ENCODE measurements around the gene SPRR1A.

Gene SPRR1A

DNA sequence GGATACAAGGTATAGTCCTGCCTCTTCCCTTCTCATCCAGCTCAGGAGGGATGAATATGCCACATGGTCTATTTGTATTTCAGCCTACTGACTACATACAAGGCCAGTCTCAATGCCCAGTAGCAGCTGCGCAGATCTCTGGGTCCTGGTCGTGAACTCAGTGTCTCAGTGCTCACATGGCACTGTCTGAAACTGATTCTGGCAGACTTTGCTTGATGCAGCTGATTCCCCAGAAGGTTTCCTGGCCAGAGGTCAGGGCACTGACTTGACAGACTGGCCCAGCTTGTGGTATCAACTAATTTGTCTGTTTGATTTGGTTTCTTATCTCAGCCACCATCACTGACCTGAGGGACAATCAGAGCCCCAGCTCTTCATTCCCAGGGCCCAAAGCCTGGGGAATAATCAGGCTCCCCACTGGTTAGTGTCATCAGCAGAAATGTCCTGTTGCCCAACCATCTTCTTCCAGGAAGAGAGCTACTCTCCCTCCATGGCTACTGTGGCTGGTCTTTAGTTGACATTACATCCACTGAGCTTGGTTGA is 20.9 kb upstream of the SPRR1A start:
- no peak overlapping the region for H3K27ac ChIP-seq (ENCODE audit: extremely low read depth, low read depth, low read length)
- no peak overlapping the region for H3K4me3 ChIP-seq (ENCODE audit: low read depth, low read length)
- ChIA-PET POLR2A (no interaction called here), CTCF (interaction anchor here (1.0 kb wide), 1 partner anchor 309 kb away, joined by 6 read pairs; no protein-coding TSS in a partner anchor)
- no peaks in the 10 kb centered on the region for H3K4me1 ChIP-seq (ENCODE audit: control insufficient read depth, insufficient read depth, low read length)
- TF ChIP-seq ZNF791 (tag by site-specific recombination; IDR thresholded peaks at IDR 0.05) (no peak), ZNF776 (tag by site-specific recombination; IDR thresholded peaks at IDR 0.05; ENCODE audit: borderline replicate concordance) (no peak), ZNF510 (tag by site-specific recombination; IDR thresholded peaks at IDR 0.05; ENCODE audit: insufficient replicate concordance) (no peak), ZNF354C (tag by site-specific recombination; IDR thresholded peaks at IDR 0.05; ENCODE audit: borderline replicate concordance, low read depth) (no peak), KLF7 (tag by site-specific recombination; IDR thresholded peaks at IDR 0.05; ENCODE audit: borderline replicate concordance) (no peak), ZNF138 (tag by site-specific recombination; IDR thresholded peaks at IDR 0.05; ENCODE audit: borderline replicate concordance) (no peak), ZNF214 (tag by site-specific recombination; IDR thresholded peaks at IDR 0.05; ENCODE audit: borderline replicate concordance) (no peak), FEZF1 (tag by site-specific recombination; IDR thresholded peaks at IDR 0.05) (no peak), ZNF768 (tag by site-specific recombination; IDR thresholded peaks at IDR 0.05) (no peak), HOXC10 (CRISPR knock-in tag; IDR thresholded peaks at IDR 0.05) (no peak), ZBTB7A (tag by site-specific recombination; IDR thresholded peaks at IDR 0.05; ENCODE audit: low read depth) (no peak), ZNF292 (tag by site-specific recombination; IDR thresholded peaks at IDR 0.05; ENCODE audit: borderline replicate concordance, low read depth) (no peak), SP2 (tag by site-specific recombination; IDR thresholded peaks at IDR 0.05) (no peak), ZSCAN16 (tag by site-specific recombination; IDR thresholded peaks at IDR 0.05) (no peak), ZNF423 (tag by site-specific recombination; IDR thresholded peaks at IDR 0.05) (no peak), ZEB2 (tag by site-specific recombination; IDR thresholded peaks at IDR 0.05) (no peak), BCL11B (tag by site-specific recombination; IDR thresholded peaks at IDR 0.05; ENCODE audit: low read depth) (no peak), ZBTB8A (tag by site-specific recombination; IDR thresholded peaks at IDR 0.05) (no peak)
- TF ChIP-seq, protein P1, sequence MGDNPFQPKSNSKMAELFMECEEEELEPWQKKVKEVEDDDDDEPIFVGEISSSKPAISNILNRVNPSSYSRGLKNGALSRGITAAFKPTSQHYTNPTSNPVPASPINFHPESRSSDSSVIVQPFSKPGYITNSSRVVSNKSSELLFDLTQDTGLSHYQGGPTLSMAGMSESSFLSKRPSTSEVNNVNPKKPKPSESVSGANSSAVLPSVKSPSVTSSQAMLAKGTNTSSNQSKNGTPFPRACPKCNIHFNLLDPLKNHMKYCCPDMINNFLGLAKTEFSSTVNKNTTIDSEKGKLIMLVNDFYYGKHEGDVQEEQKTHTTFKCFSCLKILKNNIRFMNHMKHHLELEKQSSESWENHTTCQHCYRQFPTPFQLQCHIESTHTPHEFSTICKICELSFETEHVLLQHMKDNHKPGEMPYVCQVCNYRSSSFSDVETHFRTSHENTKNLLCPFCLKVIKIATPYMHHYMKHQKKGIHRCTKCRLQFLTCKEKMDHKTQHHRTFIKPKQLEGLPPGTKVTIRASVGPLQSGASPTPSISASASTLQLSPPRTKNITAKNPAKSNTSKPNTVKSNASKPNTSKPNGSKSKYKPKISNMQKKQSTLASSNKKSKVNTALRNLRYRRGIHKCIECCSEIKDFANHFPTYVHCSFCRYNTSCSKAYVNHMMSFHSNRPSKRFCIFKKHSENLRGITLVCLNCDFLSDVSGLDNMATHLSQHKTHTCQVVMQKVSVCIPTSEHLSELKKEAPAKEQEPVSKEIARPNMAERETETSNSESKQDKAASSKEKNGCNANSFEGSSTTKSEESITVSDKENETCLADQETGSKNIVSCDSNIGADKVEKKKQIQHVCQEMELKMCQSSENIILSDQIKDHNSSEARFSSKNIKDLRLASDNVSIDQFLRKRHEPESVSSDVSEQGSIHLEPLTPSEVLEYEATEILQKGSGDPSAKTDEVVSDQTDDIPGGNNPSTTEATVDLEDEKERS (tag by site-specific recombination; IDR thresholded peaks at IDR 0.05), result no peak
- no peaks in the 10 kb centered on the region for H3K9me3 ChIP-seq (ENCODE audit: control insufficient read depth, insufficient read depth, low read depth, low read length)
- H3K36me3 ChIP-seq (ENCODE audit: control insufficient read depth in 2 of 2, insufficient read depth in 1 of 2, low read length in 2 of 2), result no peaks in the 10 kb centered on the region

DNA sequence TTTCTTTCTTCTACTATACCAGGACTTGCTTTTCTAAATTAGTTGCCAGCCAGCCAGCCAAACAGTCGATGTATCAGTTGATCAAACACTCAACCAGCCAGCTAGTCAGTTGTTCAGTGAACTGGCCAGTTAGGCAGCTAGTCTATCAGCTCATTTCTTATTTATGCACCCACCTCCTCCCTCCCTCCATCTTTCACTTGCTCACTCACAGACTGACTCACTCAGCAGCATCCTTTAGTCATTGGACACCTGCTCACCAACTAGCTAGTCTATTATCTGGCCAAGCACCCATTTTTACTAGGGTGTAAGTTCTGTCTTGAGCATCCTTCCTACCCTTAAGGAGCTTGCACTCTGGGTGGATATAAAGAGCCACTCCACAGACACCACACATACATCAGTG is 19.3 kb upstream of the SPRR1A start:
- ChIA-PET CTCF (interaction anchor here (0.5 to 1.5 kb wide), 2 partner anchors 10 to 87 kb away, joined by 3 read pairs; partner anchors contain the start of gene SMCP), POLR2A (no interaction called here)
- Histone ChIP-seq H3K9me3 (ENCODE audit: control insufficient read depth, insufficient read depth, low read depth, low read length) (no peaks in the 10 kb centered on the region), H3K36me3 (ENCODE audit: control insufficient read depth in 2 of 2, insufficient read depth in 1 of 2, low read length in 2 of 2) (no peaks in the 10 kb centered on the region), H3K4me3 (ENCODE audit: low read depth, low read length) (no peak overlapping the region), H3K4me1 (ENCODE audit: control insufficient read depth, insufficient read depth, low read length) (no peaks in the 10 kb centered on the region), H3K27ac (ENCODE audit: extremely low read depth, low read depth, low read length) (no peak overlapping the region)
- TF ChIP-seq ZBTB10 (tag by site-specific recombination; IDR thresholded peaks at IDR 0.05) (no peak), ZNF174 (tag by site-specific recombination; IDR thresholded peaks at IDR 0.05) (no peak), ZNF292 (tag by site-specific recombination; IDR thresholded peaks at IDR 0.05; ENCODE audit: borderline replicate concordance, low read depth) (no peak), ZIC2 (tag by site-specific recombination; IDR thresholded peaks at IDR 0.05) (no peak), ZNF112 (tag by site-specific recombination; IDR thresholded peaks at IDR 0.05) (no peak), ZBTB8A (tag by site-specific recombination; IDR thresholded peaks at IDR 0.05) (no peak), KLF7 (tag by site-specific recombination; IDR thresholded peaks at IDR 0.05; ENCODE audit: borderline replicate concordance) (no peak), ZNF211 (tag by site-specific recombination; IDR thresholded peaks at IDR 0.05; ENCODE audit: low read depth) (no peak), GLI4 (tag by site-specific recombination; IDR thresholded peaks at IDR 0.05) (no peak)

Measured in HEK293 (cell line).